Measurements from ENCODE around the gene DNAJC15. TPM values are rescaled to one million over a fixed set of nuclear protein-coding genes. Genes with fewer than 3 reads are reported as not detected.
"Not testable (repeated sequence)": the region's sequence is repeated elsewhere in the genome, so short reads cannot be mapped to it uniquely, and the experiment has no call there.

The DNAJC15 gene
- total RNA-seq, 2 experiments from 2014 or later, result 8.9 to 10.6 TPM

GRCh38 chr13:43041369-43041921 is 18.1 kb downstream of the DNAJC15 start:
- Mint-ChIP-seq H3K4me3 (no peak overlapping the region), H3K36me3 (ENCODE audit: low read depth) (peaks cover 12% of the 10 kb centered on the region), H3K4me1 (ENCODE audit: low read depth) (peaks cover 50% of the 10 kb centered on the region), H3K27me3 (no peaks in the 10 kb centered on the region), H3K9me3 (no peaks in the 10 kb centered on the region), H3K27ac (no peak overlapping the region)
- TF ChIP-seq, protein P1, sequence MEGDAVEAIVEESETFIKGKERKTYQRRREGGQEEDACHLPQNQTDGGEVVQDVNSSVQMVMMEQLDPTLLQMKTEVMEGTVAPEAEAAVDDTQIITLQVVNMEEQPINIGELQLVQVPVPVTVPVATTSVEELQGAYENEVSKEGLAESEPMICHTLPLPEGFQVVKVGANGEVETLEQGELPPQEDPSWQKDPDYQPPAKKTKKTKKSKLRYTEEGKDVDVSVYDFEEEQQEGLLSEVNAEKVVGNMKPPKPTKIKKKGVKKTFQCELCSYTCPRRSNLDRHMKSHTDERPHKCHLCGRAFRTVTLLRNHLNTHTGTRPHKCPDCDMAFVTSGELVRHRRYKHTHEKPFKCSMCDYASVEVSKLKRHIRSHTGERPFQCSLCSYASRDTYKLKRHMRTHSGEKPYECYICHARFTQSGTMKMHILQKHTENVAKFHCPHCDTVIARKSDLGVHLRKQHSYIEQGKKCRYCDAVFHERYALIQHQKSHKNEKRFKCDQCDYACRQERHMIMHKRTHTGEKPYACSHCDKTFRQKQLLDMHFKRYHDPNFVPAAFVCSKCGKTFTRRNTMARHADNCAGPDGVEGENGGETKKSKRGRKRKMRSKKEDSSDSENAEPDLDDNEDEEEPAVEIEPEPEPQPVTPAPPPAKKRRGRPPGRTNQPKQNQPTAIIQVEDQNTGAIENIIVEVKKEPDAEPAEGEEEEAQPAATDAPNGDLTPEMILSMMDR (IDR thresholded peaks at IDR 0.05), result no peak
- ChIA-PET CTCF (no interaction called here), POLR2A (no interaction called here)
- DNase-seq, result no peak
- no peak for ATAC-seq
- intact Hi-C loops (cut with micrococcal nuclease), result no loop called here

DNA sequence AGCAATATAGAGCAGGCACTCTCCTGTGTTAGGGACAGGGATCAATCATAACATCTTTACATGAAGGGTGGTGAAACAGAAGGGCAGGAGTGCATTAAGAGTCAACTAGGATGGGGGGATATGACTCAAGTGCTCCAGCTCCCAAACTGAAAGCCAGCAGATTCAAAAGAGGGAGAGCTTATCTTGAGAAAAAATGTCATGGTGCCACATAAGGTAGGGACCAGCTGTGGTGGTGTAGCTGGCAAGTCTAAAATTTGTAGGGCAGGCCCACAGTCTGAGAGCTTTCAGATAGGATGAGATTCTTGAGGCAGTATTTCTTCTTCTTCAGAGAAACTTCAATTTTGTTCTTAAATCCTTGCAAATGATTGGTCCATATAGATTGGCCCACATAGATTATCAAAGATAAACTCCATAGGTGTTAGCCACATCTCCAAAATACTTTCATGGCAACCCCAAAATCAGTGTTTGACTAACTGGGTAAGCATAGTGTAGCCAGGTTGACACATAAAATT is 19.1 kb downstream of the DNAJC15 start:
- TF ChIP-seq, protein P1 (IDR thresholded peaks at IDR 0.05), result no peak
- DNase-seq (peak; percentile 25), ATAC-seq (peak; percentile 73)
- POLR2A ChIA-PET, result interaction anchor here (0.6 kb wide), 1 partner anchor 747 kb away, joined by 3 read pairs; no protein-coding TSS in a partner anchor
- Mint-ChIP-seq H3K9me3 (no peaks in the 10 kb centered on the region), H3K27ac (peak overlapping the region; percentile 16), H3K36me3 (ENCODE audit: low read depth) (peaks cover 12% of the 10 kb centered on the region), H3K27me3 (no peaks in the 10 kb centered on the region), H3K4me3 (no peak overlapping the region), H3K4me1 (ENCODE audit: low read depth) (peaks cover 46% of the 10 kb centered on the region)
- CTCF ChIA-PET, result no interaction called here
- intact Hi-C loops (cut with micrococcal nuclease), result no loop called here

- Mint-ChIP-seq H3K4me3 (no peak overlapping the region), H3K27ac (peak overlapping the region; percentile 50), H3K4me1 (ENCODE audit: low read depth) (peaks cover 55% of the 10 kb centered on the region), H3K9me3 (no peaks in the 10 kb centered on the region), H3K27me3 (no peaks in the 10 kb centered on the region), H3K36me3 (ENCODE audit: low read depth) (peaks cover 12% of the 10 kb centered on the region)
- DNase-seq (no peak), ATAC-seq (no peak)
- TF ChIP-seq, protein P1 (IDR thresholded peaks at IDR 0.05), result no peak
- intact Hi-C loops (cut with micrococcal nuclease), result no loop called here
- CTCF ChIA-PET, result no interaction called here
- POLR2A ChIA-PET, result interaction anchor here (0.7 kb wide), 1 partner anchor 1655 kb away, joined by 4 read pairs; no protein-coding TSS in a partner anchor
These were observed 21.4 kb downstream of the DNAJC15 start for GRCh38 chr13:43044720-43045301.

GRCh38 chr13:43045302-43045773 is 22.0 kb downstream of the DNAJC15 start:
- H3K36me3 Mint-ChIP-seq (ENCODE audit: low read depth), result peaks cover 12% of the 10 kb centered on the region
- CTCF ChIA-PET, result interaction anchor here (1.6 kb wide), 1 partner anchor 76 kb away, joined by 3 read pairs; no protein-coding TSS in a partner anchor
- intact Hi-C loops (cut with micrococcal nuclease); H3K4me3 Mint-ChIP-seq; ATAC-seq; H3K9me3 Mint-ChIP-seq; H3K27me3 Mint-ChIP-seq: not testable (repeated sequence)
- POLR2A ChIA-PET, result interaction anchor here (0.7 kb wide), 1 partner anchor 1656 kb away, joined by 4 read pairs; no protein-coding TSS in a partner anchor
- peaks cover 54% of the 10 kb centered on the region for H3K4me1 Mint-ChIP-seq (ENCODE audit: low read depth)
- H3K27ac Mint-ChIP-seq, result peak overlapping the region; percentile 50
- DNase-seq, result peak; percentile 43

- ChIA-PET POLR2A (no interaction called here), CTCF (interaction anchor here (1.3 to 1.6 kb wide), 2 partner anchors 75 to 76 kb away, joined by 3 to 4 read pairs; no protein-coding TSS in a partner anchor)
- H3K36me3 Mint-ChIP-seq (ENCODE audit: low read depth), result peaks cover 13% of the 10 kb centered on the region
- H3K27ac Mint-ChIP-seq, result no peak overlapping the region
- DNase-seq (no peak), ATAC-seq (no peak)
- no peak overlapping the region for H3K4me3 Mint-ChIP-seq
- H3K27me3 Mint-ChIP-seq, result no peaks in the 10 kb centered on the region
- TF ChIP-seq, protein P1 (IDR thresholded peaks at IDR 0.05), result no peak
- H3K9me3 Mint-ChIP-seq, result no peaks in the 10 kb centered on the region
- peaks cover 51% of the 10 kb centered on the region for H3K4me1 Mint-ChIP-seq (ENCODE audit: low read depth)
- intact Hi-C loops (cut with micrococcal nuclease), result no loop called here
These were observed 22.9 kb downstream of the DNAJC15 start for GRCh38 chr13:43046259-43046658.

Data from activated CD8-positive, alpha-beta T cell treated with anti-CD3 and anti-CD28 coated beads for 36 hours (primary cell).